ENCODE measurements around the gene ATP10B. TPM values are rescaled to one million over a fixed set of nuclear protein-coding genes. Genes with fewer than 3 reads are reported as not detected.

The ATP10B gene
- total RNA-seq, 4 donors from 2014 or later: 0.12 to 0.13 TPM; not detected in 2

DNA sequence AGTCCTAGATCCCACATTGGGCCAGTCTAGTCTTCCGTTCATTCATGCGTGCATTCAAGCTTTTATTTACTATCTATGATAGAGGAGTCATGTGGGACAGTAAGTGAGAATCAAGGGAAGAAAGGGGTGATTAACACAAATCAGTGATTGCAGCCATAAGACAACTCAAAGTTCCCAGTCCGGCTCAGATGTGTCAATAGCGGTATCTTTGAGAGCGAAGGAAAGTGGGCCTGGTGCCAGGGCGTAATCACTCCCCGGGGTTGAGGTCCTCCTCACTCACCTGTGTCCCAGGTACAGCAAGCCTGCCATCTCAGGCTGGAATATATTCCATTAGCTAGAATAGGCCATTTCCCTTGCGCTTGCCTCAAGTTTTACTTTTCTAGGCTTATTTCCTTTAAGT, 196.3 kb downstream of the ATP10B start:
- TF ChIP-seq, protein P1, sequence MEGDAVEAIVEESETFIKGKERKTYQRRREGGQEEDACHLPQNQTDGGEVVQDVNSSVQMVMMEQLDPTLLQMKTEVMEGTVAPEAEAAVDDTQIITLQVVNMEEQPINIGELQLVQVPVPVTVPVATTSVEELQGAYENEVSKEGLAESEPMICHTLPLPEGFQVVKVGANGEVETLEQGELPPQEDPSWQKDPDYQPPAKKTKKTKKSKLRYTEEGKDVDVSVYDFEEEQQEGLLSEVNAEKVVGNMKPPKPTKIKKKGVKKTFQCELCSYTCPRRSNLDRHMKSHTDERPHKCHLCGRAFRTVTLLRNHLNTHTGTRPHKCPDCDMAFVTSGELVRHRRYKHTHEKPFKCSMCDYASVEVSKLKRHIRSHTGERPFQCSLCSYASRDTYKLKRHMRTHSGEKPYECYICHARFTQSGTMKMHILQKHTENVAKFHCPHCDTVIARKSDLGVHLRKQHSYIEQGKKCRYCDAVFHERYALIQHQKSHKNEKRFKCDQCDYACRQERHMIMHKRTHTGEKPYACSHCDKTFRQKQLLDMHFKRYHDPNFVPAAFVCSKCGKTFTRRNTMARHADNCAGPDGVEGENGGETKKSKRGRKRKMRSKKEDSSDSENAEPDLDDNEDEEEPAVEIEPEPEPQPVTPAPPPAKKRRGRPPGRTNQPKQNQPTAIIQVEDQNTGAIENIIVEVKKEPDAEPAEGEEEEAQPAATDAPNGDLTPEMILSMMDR (IDR thresholded peaks at IDR 0.05): no peak
- DNase-seq (ENCODE audit: low spot score): no peak
- ATAC-seq (ENCODE audit: low FRiP score): no peak

DNA sequence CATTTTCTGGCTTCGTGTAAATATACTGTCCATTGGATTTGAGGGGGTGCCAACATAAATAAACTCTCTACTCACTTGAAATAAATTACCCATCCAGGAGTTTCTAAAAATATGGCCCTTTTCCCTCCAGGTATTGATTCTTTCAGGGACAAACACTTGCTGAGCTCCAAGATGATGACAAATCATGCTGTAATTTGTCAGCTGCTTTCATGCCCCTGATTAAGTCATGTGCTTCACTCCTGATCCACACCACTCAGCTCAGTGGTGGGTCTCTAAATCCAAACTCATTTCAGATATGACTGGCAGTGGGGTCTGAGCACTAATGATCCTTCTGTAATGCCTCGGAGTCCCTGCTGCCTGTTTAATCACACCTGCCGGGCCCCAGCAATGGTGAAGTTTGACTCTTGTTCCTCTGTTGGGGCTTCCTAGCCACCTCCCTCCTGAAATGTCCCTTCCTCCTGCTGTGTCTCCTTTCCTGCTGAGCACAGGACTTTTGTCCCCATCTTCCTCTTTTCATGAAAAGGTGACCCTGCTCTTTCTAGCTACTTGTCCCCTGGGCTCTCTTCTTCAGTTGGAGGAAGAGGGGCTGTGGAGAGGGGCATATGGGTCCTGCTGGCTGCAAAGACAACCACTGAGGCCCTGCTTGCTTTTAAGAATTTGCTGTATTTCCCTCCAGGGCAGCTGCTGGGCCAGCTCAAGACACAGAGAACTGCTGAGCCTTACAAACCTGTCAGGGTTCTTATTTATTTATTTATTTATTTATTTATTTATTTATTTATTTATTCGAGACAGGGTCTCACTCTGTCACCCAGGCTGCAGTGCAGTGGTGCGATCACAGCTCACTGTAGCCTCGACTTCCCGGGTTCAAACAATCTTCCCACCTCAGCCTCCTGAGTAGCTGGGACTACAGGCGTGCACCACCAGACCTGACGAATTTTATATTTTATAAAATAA, 200.0 kb downstream of the ATP10B start:
- ATAC-seq (ENCODE audit: low FRiP score): no peak
- no peak for DNase-seq (ENCODE audit: low spot score)
- TF ChIP-seq, protein P1 (IDR thresholded peaks at IDR 0.05): no peak

DNA sequence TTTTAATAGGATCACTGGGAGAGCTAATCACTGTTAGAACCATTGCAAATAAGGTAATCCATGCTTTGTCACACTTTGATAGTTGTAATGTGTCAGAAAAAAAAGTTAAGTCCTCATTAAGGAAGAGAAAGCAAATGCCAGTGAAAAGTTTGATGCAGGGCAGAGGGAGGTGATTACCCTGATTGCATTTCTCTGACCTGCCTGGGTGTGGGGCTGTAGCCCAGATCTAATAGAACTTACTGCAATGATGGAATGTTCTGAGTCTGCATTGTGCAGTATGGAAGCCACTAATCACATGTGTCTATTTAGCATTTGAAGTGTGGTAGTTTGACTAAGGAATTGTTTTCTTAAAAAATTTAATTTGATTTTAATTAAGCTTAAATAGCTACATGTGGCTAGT, 202.7 kb downstream of the ATP10B start:
- no peak for ATAC-seq (ENCODE audit: low FRiP score)
- DNase-seq (ENCODE audit: low spot score): no peak
- TF ChIP-seq, protein P1 (IDR thresholded peaks at IDR 0.05): no peak

DNA sequence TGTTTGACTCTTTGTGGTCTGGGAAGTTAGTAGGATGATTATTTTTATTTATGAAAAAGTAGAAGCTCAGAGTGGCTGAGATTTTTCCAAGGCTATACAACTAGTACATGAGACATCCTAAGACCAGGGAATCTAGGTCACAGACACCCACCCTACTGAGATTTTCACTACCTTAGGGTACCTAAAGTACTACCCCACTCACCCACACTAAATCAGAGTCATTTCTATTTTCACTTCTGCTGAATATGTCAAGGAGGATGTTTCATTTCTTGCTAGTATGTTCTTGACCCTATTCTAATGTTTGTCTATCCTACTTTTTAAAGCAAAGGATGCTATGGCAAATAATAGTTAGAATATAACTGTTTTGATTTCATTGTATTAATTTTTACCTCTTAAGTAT, 206.0 kb downstream of the ATP10B start:
- DNase-seq (ENCODE audit: low spot score) (no peak), ATAC-seq (ENCODE audit: low FRiP score) (no peak)
- TF ChIP-seq, protein P1 (IDR thresholded peaks at IDR 0.05): no peak

DNA sequence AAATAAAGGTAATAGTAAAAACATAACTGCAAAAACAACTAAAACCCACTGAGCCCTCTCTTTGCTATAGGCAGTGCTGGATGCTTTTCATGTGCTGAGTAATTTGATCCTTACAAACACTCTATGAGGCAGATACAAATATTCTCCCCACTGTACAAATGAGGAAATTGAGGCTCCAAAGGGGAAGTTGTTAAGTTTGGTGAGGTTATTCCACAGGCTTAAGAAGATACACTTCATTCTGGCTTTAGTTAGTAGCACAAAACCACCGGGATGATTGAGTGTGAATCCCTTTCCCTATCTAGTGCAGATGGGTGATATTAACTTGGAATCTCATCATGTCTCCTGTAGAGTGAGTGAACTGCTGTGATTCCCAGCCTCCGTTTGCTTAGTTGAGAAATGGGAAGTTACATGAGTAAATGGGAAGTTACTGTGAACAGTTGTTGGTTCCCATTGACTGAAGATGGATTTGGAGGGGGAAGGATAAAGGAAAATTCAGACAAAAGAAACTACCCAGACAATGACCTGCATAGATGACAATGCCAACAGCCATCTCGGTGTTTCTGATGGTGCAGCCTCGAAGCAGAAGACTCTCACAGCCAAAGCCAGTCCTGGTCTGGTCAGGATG, 208.3 kb downstream of the ATP10B start:
- ATAC-seq (ENCODE audit: low FRiP score) (no peak), DNase-seq (ENCODE audit: low spot score) (no peak)
- TF ChIP-seq, protein P1 (IDR thresholded peaks at IDR 0.05): no peak

DNA sequence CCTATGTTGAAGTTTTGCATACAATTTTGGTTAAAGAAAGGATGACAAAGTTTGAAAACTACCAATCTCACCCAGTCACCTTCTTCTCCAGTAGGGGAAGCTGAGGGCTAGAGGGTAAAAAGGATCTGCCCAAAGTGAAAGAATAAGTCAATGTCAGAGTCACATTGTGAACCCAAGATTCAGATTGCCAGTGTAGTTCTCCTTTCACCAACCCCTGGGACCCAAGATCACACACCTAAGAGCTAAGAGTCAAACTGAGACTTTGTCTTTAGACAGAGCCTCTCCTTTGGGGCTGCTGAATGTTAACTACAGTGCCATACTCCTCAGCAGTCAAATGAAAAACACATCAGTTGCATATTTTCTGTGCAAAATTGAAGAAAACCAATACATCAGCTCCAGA, 210.6 kb downstream of the ATP10B start:
- ATAC-seq (ENCODE audit: low FRiP score) (no peak), DNase-seq (ENCODE audit: low spot score) (no peak)
- TF ChIP-seq, protein P1 (IDR thresholded peaks at IDR 0.05): no peak

Data from omental fat pad (tissue), 4 donors.